Measurements from ENCODE around the gene RNF32.
"Not testable (repeated sequence)": the region's sequence is repeated elsewhere in the genome, so short reads cannot be mapped to it uniquely, and the experiment has no call there.

RNF32 gene

DNA sequence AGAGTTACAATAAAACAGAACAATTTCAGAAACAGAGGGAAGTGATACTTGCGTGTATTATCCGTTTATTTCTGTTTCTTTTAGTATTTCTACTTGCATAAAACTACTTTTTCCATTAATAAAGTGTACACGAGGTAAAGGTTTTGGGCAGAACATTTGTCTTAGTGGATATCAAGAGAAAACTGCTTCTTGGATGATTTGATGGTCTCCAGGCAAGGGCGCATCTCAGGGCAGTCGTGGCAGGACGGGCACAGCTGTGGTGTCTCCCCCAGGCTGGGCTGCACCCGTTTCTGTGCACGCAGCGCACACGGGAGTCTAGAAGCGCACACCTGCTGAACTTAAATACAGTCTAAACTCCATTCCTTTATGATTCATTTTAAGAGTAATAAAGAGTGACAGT, 23.4 kb upstream of the RNF32 start:
- H3K9ac ChIP-seq (ENCODE audit: low read length), result no peak overlapping the region
- H4K5ac ChIP-seq (ENCODE audit: low read length), result no peak overlapping the region
- no peak overlapping the region for H4K8ac ChIP-seq (ENCODE audit: low read depth, low read length)
- no peaks in the 10 kb centered on the region for H3K27me3 ChIP-seq (ENCODE audit: insufficient read depth, low read length, poor library complexity)
- peaks cover 2% of the 10 kb centered on the region for H3K4me1 ChIP-seq (ENCODE audit: control insufficient read depth, low read depth, low read length)
- H3K18ac ChIP-seq (ENCODE audit: low read length), result no peak overlapping the region
- H3K79me2 ChIP-seq (ENCODE audit: control insufficient read depth, insufficient read depth, low read length), result no peaks in the 10 kb centered on the region
- peak overlapping the region; percentile 80 for H3K56ac ChIP-seq (ENCODE audit: low read length)
- WGBS (ENCODE audit: extremely low coverage, insufficient coverage, low lambda C conversion rate), result no CpG with 5 or more reads among the region's 11 CpGs
- no peak overlapping the region for H3K4me3 ChIP-seq (ENCODE audit: low read length)
- no peak for DNase-seq
- peak overlapping the region; percentile 81 for H3K23ac ChIP-seq (ENCODE audit: low read length)
- H3K27ac ChIP-seq (ENCODE audit: low read depth, low read length), result no peak overlapping the region
- no peak overlapping the region for H3K4ac ChIP-seq (ENCODE audit: low read depth, low read length)
- H2BK15ac ChIP-seq (replicated peaks; ENCODE audit: low read depth), result no peak overlapping the region
- no peaks in the 10 kb centered on the region for H3K36me3 ChIP-seq (ENCODE audit: control insufficient read depth, insufficient read depth, low read length)
- H3K4me2 ChIP-seq (ENCODE audit: low read length), result peak overlapping the region; percentile 10
- H2AK5ac ChIP-seq (ENCODE audit: low read length), result no peak overlapping the region
- no peaks in the 10 kb centered on the region for H3K79me1 ChIP-seq (ENCODE audit: low read length)
- H2BK5ac ChIP-seq (ENCODE audit: low read length), result no peak overlapping the region
- H2BK120ac ChIP-seq (ENCODE audit: low read depth, low read length), result no peak overlapping the region

DNA sequence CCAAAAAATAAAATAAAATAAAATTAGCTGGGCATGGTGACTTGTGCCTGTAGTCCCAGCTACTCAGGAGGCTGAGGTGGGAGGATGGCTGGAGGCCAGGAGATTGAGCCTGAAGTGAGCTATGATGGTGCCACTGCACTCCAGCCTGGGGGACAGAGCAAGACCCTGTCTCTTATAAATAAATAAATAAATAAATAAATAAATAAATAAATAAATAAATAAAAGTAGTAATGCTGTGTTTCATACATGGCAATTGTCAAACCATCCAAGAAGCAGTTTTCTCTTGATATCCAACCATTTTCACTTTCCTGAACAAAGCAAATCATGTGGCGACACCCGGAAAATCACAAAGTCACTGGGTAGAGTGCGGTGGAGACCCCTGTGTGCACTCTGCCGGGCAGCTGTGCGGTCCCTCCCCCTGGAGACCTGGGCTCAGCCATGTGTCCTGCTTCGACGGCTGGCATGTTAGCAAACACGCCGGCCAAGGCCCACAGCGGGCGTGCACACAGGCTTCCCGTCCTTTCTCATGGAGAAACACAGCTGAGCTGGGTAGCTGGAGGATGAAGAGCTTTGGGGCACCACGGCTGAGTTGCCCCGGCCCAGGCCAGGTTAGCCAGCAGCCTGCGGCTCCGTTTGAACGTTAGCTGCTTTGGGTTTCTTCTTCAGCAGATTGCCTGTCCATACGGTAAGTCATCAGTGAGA, 22.3 kb upstream of the RNF32 start:
- Histone ChIP-seq H2BK120ac (ENCODE audit: low read depth, low read length) (no peak overlapping the region), H3K4me2 (ENCODE audit: low read length) (no peak overlapping the region), H3K4me3 (ENCODE audit: low read length) (no peak overlapping the region), H3K27ac (ENCODE audit: low read depth, low read length) (no peak overlapping the region), H4K5ac (ENCODE audit: low read length) (no peak overlapping the region), H2BK5ac (ENCODE audit: low read length) (no peak overlapping the region), H3K56ac (ENCODE audit: low read length) (peak overlapping the region; percentile 17), H3K23ac (ENCODE audit: low read length) (no peak overlapping the region), H3K79me1 (ENCODE audit: low read length) (no peaks in the 10 kb centered on the region), H3K4ac (ENCODE audit: low read depth, low read length) (no peak overlapping the region), H3K4me1 (ENCODE audit: control insufficient read depth, low read depth, low read length) (peaks cover 2% of the 10 kb centered on the region), H3K27me3 (ENCODE audit: insufficient read depth, low read length, poor library complexity) (no peaks in the 10 kb centered on the region), H3K79me2 (ENCODE audit: control insufficient read depth, insufficient read depth, low read length) (no peaks in the 10 kb centered on the region), H3K18ac (ENCODE audit: low read length) (no peak overlapping the region), H3K9ac (ENCODE audit: low read length) (no peak overlapping the region), H3K36me3 (ENCODE audit: control insufficient read depth, insufficient read depth, low read length) (no peaks in the 10 kb centered on the region), H4K8ac (ENCODE audit: low read depth, low read length) (no peak overlapping the region), H2AK5ac (ENCODE audit: low read length) (no peak overlapping the region), H2BK15ac (replicated peaks; ENCODE audit: low read depth) (no peak overlapping the region)
- no peak for DNase-seq
- WGBS (ENCODE audit: extremely low coverage, insufficient coverage, low lambda C conversion rate), result no CpG with 5 or more reads among the region's 18 CpGs

DNA sequence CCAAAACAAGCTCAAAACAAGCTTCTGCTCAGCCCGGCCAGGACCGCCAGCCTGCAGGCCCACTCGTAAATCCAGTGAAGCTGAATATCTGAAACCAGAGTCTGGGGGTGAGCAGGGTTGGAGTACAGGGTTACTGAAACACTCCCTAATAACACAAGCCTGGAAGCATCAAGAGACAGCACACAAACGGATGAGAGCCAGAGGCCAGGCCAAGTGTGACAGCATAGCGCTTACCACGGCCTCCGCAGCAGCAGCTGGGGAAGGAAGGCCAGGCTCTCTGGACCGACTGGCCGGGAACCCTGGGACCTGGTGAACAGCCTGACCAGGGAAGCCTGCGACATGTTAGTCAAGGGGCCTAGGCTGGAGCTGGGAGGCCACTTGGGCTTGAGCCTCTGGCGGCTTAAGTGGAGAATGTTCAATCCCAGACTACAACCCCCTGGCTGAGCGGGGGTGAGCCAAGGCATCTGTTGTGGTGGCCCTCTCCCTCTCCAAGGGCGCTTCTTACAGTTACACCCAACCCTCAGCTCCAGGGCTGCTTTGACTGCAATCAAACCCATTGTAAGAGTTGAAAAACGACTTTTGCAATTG, 21.7 kb upstream of the RNF32 start:
- H3K9ac ChIP-seq (ENCODE audit: low read length), result no peak overlapping the region
- H4K8ac ChIP-seq (ENCODE audit: low read depth, low read length), result no peak overlapping the region
- DNase-seq, result no peak
- H3K56ac ChIP-seq (ENCODE audit: low read length), result peak overlapping the region; percentile 17
- H3K4ac ChIP-seq (ENCODE audit: low read depth, low read length), result no peak overlapping the region
- no peak overlapping the region for H4K5ac ChIP-seq (ENCODE audit: low read length)
- H3K79me1 ChIP-seq (ENCODE audit: low read length), result no peaks in the 10 kb centered on the region
- H2BK15ac ChIP-seq (replicated peaks; ENCODE audit: low read depth), result no peak overlapping the region
- H3K36me3 ChIP-seq (ENCODE audit: control insufficient read depth, insufficient read depth, low read length), result no peaks in the 10 kb centered on the region
- WGBS (ENCODE audit: extremely low coverage, insufficient coverage, low lambda C conversion rate), result no CpG with 5 or more reads among the region's 14 CpGs
- H3K4me1 ChIP-seq (ENCODE audit: control insufficient read depth, low read depth, low read length), result peaks cover 2% of the 10 kb centered on the region
- H3K27ac ChIP-seq (ENCODE audit: low read depth, low read length), result no peak overlapping the region
- H2BK120ac ChIP-seq (ENCODE audit: low read depth, low read length), result no peak overlapping the region
- H3K27me3 ChIP-seq (ENCODE audit: insufficient read depth, low read length, poor library complexity), result no peaks in the 10 kb centered on the region
- no peak overlapping the region for H2BK5ac ChIP-seq (ENCODE audit: low read length)
- H2AK5ac ChIP-seq (ENCODE audit: low read length), result no peak overlapping the region
- H3K79me2 ChIP-seq (ENCODE audit: control insufficient read depth, insufficient read depth, low read length), result no peaks in the 10 kb centered on the region
- H3K4me3 ChIP-seq (ENCODE audit: low read length), result no peak overlapping the region
- no peak overlapping the region for H3K4me2 ChIP-seq (ENCODE audit: low read length)
- H3K23ac ChIP-seq (ENCODE audit: low read length), result no peak overlapping the region
- H3K18ac ChIP-seq (ENCODE audit: low read length), result no peak overlapping the region

DNA sequence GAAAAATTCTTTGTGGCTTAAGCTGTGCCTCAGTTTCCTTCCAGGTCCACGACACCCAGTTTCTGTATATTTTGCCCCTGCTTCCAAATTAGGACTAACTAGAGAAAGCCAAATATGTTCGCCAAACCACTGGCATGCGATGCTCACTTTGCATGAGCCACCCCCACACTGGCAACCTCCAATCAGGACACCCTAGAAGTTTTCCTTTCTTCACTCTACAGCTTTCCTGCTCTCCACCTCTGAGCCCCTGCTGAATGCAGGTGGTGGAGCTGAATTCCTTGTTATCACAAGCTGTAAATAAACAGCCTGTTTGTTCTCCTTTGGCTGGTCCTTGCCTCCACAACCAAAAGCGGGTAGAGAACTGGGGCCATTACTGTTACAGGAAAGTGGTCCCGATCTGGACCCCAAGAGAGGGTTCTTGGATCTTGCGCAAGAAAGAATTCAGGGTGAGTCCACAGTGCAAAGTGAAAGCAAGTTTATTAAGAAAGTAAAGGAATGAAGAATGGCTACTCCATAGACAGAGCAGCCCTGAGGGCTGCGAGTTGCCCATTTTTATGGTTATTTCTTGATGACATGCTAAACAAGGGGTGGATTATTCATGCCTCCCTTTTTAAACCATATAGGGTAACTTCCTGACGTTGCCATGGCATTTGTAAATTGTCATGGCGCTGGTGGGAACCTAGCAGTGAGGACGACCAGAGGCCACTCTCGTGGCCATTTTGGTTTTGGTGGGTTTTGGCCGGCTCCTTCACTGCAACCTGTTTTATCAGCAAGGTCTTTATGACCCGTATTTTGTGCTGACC, 20.9 kb upstream of the RNF32 start:
- not testable (repeated sequence) for H3K9ac ChIP-seq (ENCODE audit: low read length); H3K27ac ChIP-seq (ENCODE audit: low read depth, low read length); H3K4me1 ChIP-seq (ENCODE audit: control insufficient read depth, low read depth, low read length); H3K23ac ChIP-seq (ENCODE audit: low read length); H3K18ac ChIP-seq (ENCODE audit: low read length); H4K5ac ChIP-seq (ENCODE audit: low read length); H3K36me3 ChIP-seq (ENCODE audit: control insufficient read depth, insufficient read depth, low read length); H3K56ac ChIP-seq (ENCODE audit: low read length); H2AK5ac ChIP-seq (ENCODE audit: low read length); H3K4me2 ChIP-seq (ENCODE audit: low read length); H2BK15ac ChIP-seq (replicated peaks; ENCODE audit: low read depth); H2BK5ac ChIP-seq (ENCODE audit: low read length); H4K8ac ChIP-seq (ENCODE audit: low read depth, low read length); H3K79me1 ChIP-seq (ENCODE audit: low read length); H3K79me2 ChIP-seq (ENCODE audit: control insufficient read depth, insufficient read depth, low read length); H2BK120ac ChIP-seq (ENCODE audit: low read depth, low read length); H3K4me3 ChIP-seq (ENCODE audit: low read length); H3K4ac ChIP-seq (ENCODE audit: low read depth, low read length); H3K27me3 ChIP-seq (ENCODE audit: insufficient read depth, low read length, poor library complexity)
- DNase-seq, result peak; percentile 32
- no CpG with 5 or more reads among the region's 13 CpGs for WGBS (ENCODE audit: extremely low coverage, insufficient coverage, low lambda C conversion rate)

DNA sequence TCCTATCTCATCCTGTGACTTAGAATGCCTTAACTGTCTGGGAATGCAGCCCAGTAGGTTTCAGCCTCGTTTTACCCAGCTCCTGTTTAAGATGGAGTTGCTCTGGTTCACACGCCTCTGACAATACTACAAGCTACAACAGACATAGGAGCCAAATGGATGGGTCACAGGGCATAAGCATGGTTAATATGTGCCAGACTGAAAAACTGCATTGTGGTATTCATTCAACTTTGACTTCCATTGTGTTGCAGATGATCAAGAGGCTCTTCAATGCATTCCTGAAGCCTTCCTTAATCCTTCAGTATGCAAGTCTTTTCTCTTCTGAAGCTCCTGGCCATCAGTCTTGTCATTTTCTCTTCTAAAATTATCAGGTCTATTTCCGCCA, 20.3 kb upstream of the RNF32 start:
- Histone ChIP-seq H3K27me3 (ENCODE audit: insufficient read depth, low read length, poor library complexity) (no peaks in the 10 kb centered on the region), H4K5ac (ENCODE audit: low read length) (no peak overlapping the region), H4K8ac (ENCODE audit: low read depth, low read length) (no peak overlapping the region), H3K36me3 (ENCODE audit: control insufficient read depth, insufficient read depth, low read length) (no peaks in the 10 kb centered on the region), H3K4me1 (ENCODE audit: control insufficient read depth, low read depth, low read length) (peaks cover 2% of the 10 kb centered on the region), H3K9ac (ENCODE audit: low read length) (no peak overlapping the region), H2BK5ac (ENCODE audit: low read length) (no peak overlapping the region), H2BK15ac (replicated peaks; ENCODE audit: low read depth) (no peak overlapping the region), H3K27ac (ENCODE audit: low read depth, low read length) (no peak overlapping the region), H3K4ac (ENCODE audit: low read depth, low read length) (no peak overlapping the region), H3K23ac (ENCODE audit: low read length) (no peak overlapping the region), H2BK120ac (ENCODE audit: low read depth, low read length) (no peak overlapping the region), H3K79me2 (ENCODE audit: control insufficient read depth, insufficient read depth, low read length) (no peaks in the 10 kb centered on the region), H3K18ac (ENCODE audit: low read length) (no peak overlapping the region), H3K4me3 (ENCODE audit: low read length) (no peak overlapping the region), H2AK5ac (ENCODE audit: low read length) (no peak overlapping the region), H3K56ac (ENCODE audit: low read length) (no peak overlapping the region), H3K79me1 (ENCODE audit: low read length) (no peaks in the 10 kb centered on the region), H3K4me2 (ENCODE audit: low read length) (no peak overlapping the region)
- peak; percentile 76 for DNase-seq
- WGBS (ENCODE audit: extremely low coverage, insufficient coverage, low lambda C conversion rate), result no CpG with 5 or more reads among the region's 3 CpGs

All from mesendoderm (in vitro differentiated cells).